OCI-LY7 (cell line): ENCODE results near the gene ZBTB32. TPM values are rescaled to one million over a fixed set of nuclear protein-coding genes. Genes with fewer than 3 reads are reported as not detected.

ENCODE experiments used
- BruUV-seq: library from RNA; stranded (reverse); fragments of 400-500 nt; replicated peaks from 2 replicates; lab custom pipeline; 2021; lab: Mats Ljungman, UMichigan
- CTCF ChIA-PET: fragments of 300-600 bp; sonication (Branson Sonifier 250); formaldehyde crosslinking; loops from one replicate; lab custom pipeline; 2022; ENCODE audit warnings: antibody characterized with exemption; ENCODE audit not compliant: unreplicated experiment; lab: Charles Lee
- POLR2A ChIA-PET: fragments of 300-600 bp; sonication (Branson Sonifier 250); formaldehyde crosslinking; loops from one replicate; lab custom pipeline; 2022; ENCODE audit warnings: antibody characterized with exemption; lab: Charles Lee
- DNase-seq: peaks from one replicate; pipeline ENCODE4 v3.0.0-alpha.2; 2015; ENCODE audit warnings: low spot score
- H2AFZ ChIP-seq: fragments of 200-600 bp; sonication (generic), shearing (Covaris generic); 2 replicates; pipeline ENCODE4 v1.6.1; 2014; ENCODE audit warnings: mild to moderate bottlenecking, antibody characterized with exemption, low read length, moderate library complexity
- H3K27ac ChIP-seq: fragments of 200-600 bp; sonication (generic); 2 replicates; pipeline ENCODE4 v1.5.1; 2014; ENCODE audit warnings: mixed run types, low read depth, mild to moderate bottlenecking, moderate library complexity, low read length, inconsistent platforms; ENCODE audit not compliant: poor library complexity, severe bottlenecking
- H3K36me3 ChIP-seq: fragments of 200-600 bp; sonication (generic); 2 replicates; pipeline ENCODE4 v1.6.1; 2014; ENCODE audit warnings: mild to moderate bottlenecking, antibody characterized with exemption, low read length, moderate library complexity, mixed read lengths; ENCODE audit not compliant: insufficient read depth
- H3K4me1 ChIP-seq: fragments of 200-600 bp; sonication (generic); 2 replicates; pipeline ENCODE4 v1.5.1; 2014; ENCODE audit warnings: mild to moderate bottlenecking, low read length; ENCODE audit not compliant: insufficient read depth, poor library complexity, severe bottlenecking
- H3K4me2 ChIP-seq: fragments of 200-600 bp; sonication (generic); 2 replicates; pipeline ENCODE4 v1.6.1; 2014; ENCODE audit warnings: mild to moderate bottlenecking, low read length
- H3K4me3 ChIP-seq: fragments of 200-600 bp; sonication (generic); 2 replicates; pipeline ENCODE4 v1.5.1; 2014; ENCODE audit warnings: mild to moderate bottlenecking, low read depth, low read length; ENCODE audit not compliant: poor library complexity, severe bottlenecking
- H3K79me2 ChIP-seq: fragments of 200-600 bp; sonication (generic); 2 replicates; pipeline ENCODE4 v1.6.1; 2016; ENCODE audit warnings: low read depth, mild to moderate bottlenecking, low read length, moderate library complexity, mixed read lengths; ENCODE audit not compliant: insufficient read depth
- H3K9me2 ChIP-seq: fragments of 200-600 bp; sonication (generic); 2 replicates; pipeline ENCODE4 v1.6.1; 2016; ENCODE audit warnings: mild to moderate bottlenecking, low read length, mixed read lengths; ENCODE audit not compliant: insufficient read depth
- H3K9me3 ChIP-seq: fragments of 200-600 bp; sonication (generic); 2 replicates; pipeline ENCODE4 v1.6.1; 2014; ENCODE audit warnings: mild to moderate bottlenecking, mixed run types, low read length, mixed read lengths
- H4K20me1 ChIP-seq: fragments of 200-600 bp; sonication (generic); 2 replicates; pipeline ENCODE4 v1.6.1; 2014; ENCODE audit warnings: mild to moderate bottlenecking, antibody characterized with exemption, low read length, moderate library complexity, mixed read lengths; ENCODE audit not compliant: insufficient read depth
- CTCF ChIP-seq: fragments of 200-600 bp; sonication (generic); conservative IDR thresholded peaks from 2 replicates; pipeline ENCODE4 v1.5.1; 2014; ENCODE audit warnings: mild to moderate bottlenecking, antibody characterized with exemption, low read length, moderate library complexity, mixed read lengths
- EZH2phosphoT487 ChIP-seq: fragments of 200-600 bp; sonication (generic); IDR thresholded peaks from 2 replicates; pipeline ENCODE4 v1.6.1; 2018; ENCODE audit warnings: low read depth, borderline replicate concordance, mild to moderate bottlenecking, mixed run types, antibody characterized with exemption, low read length, moderate library complexity, mixed read lengths
- intact Hi-C: fragments of 100-400 bp; cut with micrococcal nuclease; formaldehyde crosslinking; loops from one replicate; pipeline ENCODE4 v1.10.0; 2022; ENCODE audit not compliant: unreplicated experiment
- total RNA-seq, 2 experiments: library from RNA; depleted of rRNA in 1 of 2; stranded (reverse); fragments of >200 nt in 1 of 2; shearing (Covaris generic) in 1 of 2; gene quantifications; 2 replicates each; pipeline ENCODE4 v1.2.3, GENCODE V29; 2014 to 2022

Gene ZBTB32
- total RNA-seq, 2 experiments from 2014 or later, result not detected

DNA sequence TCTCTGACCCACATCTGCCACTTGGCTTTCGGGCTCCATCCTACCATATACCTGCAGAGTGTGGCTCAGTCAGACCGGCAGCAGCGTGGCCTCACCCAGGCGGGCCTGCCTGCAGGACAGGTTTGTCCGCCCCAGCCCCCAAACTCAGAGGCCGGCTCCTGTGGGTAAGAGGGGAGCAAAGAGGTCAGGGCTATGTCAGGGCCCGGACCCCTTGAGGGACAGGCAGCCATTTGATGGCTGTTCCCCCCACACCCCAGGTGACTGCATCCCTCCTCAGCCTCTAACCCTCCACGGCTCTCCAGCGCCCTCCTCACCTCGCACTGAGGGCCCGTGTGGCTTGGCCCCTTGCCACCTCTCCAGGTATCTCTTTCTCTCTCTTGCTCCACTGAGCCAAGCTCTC is 12.3 kb upstream of the ZBTB32 start:
- H3K9me2 ChIP-seq, result no peaks in the 10 kb centered on the region
- no peaks in the 10 kb centered on the region for H3K4me1 ChIP-seq
- DNase-seq, result no peak
- H2AFZ ChIP-seq, result no peak overlapping the region
- TF ChIP-seq CTCF, result peak; percentile 21; the same call in 1 of the 2 replicates
- no peak for TF ChIP-seq EZH2phosphoT487
- H3K79me2 ChIP-seq, result no peaks in the 10 kb centered on the region
- BruUV-seq, result no TSS peak
- H3K4me2 ChIP-seq, result no peak overlapping the region
- no peak overlapping the region for H3K27ac ChIP-seq
- H3K9me3 ChIP-seq, result no peaks in the 10 kb centered on the region
- no peaks in the 10 kb centered on the region for H3K36me3 ChIP-seq
- POLR2A ChIA-PET, result interaction anchor here (0.6 to 1.3 kb wide), 4 partner anchors 19 to 361 kb away, joined by 3 to 6 read pairs (median 6); partner anchors contain the start of gene COX6B1
- CTCF ChIA-PET, result no interaction called here
- no peaks in the 10 kb centered on the region for H4K20me1 ChIP-seq
- H3K4me3 ChIP-seq, result no peak overlapping the region
- intact Hi-C loops, result loop anchor here (5.0 kb wide), 1 partner anchor 145 kb away; the partner anchor contains the start of gene TMEM147

GRCh38 chr19:35693422-35693821 is 10.9 kb upstream of the ZBTB32 start:
- H3K27ac ChIP-seq, result no peak overlapping the region
- H3K4me3 ChIP-seq, result no peak overlapping the region
- CTCF ChIA-PET, result no interaction called here
- no peak for DNase-seq
- intact Hi-C loops, result loop anchor here (1.0 to 5.0 kb wide), 3 partner anchors 24 to 146 kb away; partner anchors contain the start of gene TMEM147
- TF ChIP-seq CTCF (no peak), EZH2phosphoT487 (no peak)
- H3K36me3 ChIP-seq, result no peaks in the 10 kb centered on the region
- POLR2A ChIA-PET, result no interaction called here
- H3K79me2 ChIP-seq, result no peaks in the 10 kb centered on the region
- no peaks in the 10 kb centered on the region for H3K9me2 ChIP-seq
- H2AFZ ChIP-seq, result no peak overlapping the region
- no peaks in the 10 kb centered on the region for H4K20me1 ChIP-seq
- no peak overlapping the region for H3K4me2 ChIP-seq
- no TSS peak for BruUV-seq
- H3K4me1 ChIP-seq, result no peaks in the 10 kb centered on the region
- no peaks in the 10 kb centered on the region for H3K9me3 ChIP-seq
